ENCODE measurements around the gene ABAT. TPM values are rescaled to one million over a fixed set of nuclear protein-coding genes. Genes with fewer than 3 reads are reported as not detected.
A peak's percentile ranks its signal among the peaks of the same experiment; 100 is the strongest.

Gene ABAT
- total and polyA plus RNA-seq, 2 donors (not counting 1 experiment from before 2014, with no cell fraction given), result 6.2 to 14.3 TPM

DNA sequence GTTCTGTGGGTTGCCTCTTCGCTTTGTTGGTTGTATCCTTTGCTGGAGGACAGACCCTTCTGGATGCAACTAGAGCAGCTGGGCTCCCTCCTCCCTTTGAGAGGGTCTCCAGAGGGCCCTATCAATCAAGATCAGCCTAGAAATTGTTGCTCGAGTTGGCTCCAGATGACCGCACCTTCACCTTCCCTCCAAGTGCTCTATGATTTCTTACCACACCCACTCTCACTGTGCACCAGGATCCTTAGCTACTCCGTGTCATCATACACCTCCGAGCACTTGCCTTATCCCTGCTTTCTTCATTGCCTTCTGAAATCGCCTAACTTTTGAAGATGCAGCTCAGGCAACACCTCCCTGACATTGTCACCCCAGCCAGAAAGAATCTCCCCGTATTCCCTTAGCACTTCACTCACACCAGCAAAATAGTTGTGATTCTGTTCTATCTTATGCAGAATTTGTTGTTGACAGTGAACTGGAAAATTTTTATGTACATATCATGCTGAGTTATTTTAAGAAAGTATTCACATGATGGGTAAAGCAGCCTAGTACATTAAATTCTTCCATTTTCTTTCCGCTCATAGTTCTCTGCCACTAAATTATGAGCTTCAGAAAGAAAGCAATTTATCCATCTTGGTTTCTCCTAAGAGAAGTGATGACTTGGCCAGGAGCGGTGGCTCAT, 52.9 kb downstream of the ABAT start:
- no peak for ATAC-seq (ENCODE audit: low read depth)
- Mint-ChIP-seq H3K27me3 (no peaks in the 10 kb centered on the region), H3K4me1 (peaks cover 63% of the 10 kb centered on the region), H3K9me3 (ENCODE audit: insufficient read depth) (no peaks in the 10 kb centered on the region), H3K27ac (no peak overlapping the region), H3K4me3 (no peak overlapping the region)
- H3K4me2 ChIP-seq (replicated peaks; ENCODE audit: low read depth, low read length, poor library complexity, severe bottlenecking), result no peak overlapping the region
- H3K9me3 ChIP-seq (ENCODE audit: control extremely low read depth in 1 of 3, control insufficient read depth in 2 of 3, insufficient read depth in 1 of 3, low read length in 2 of 3), result no peaks in the 10 kb centered on the region
- no peak overlapping the region for H3K27ac ChIP-seq (ENCODE audit: low read length in 2 of 2)
- H3K27me3 ChIP-seq (replicated peaks in 1 of 4; ENCODE audit: control extremely low read depth in 1 of 4, control insufficient read depth in 3 of 4, insufficient read depth in 4 of 4, low read length in 3 of 4), result no peaks in the 10 kb centered on the region
- no peak for DNase-seq
- no peaks in the 10 kb centered on the region for H4K20me1 ChIP-seq (ENCODE audit: control insufficient read depth, insufficient read depth, low read length, poor library complexity, severe bottlenecking)
- H3K79me2 ChIP-seq (ENCODE audit: control insufficient read depth, insufficient read depth, low read length), result peaks cover 8% of the 10 kb centered on the region
- H3K36me3 ChIP-seq (replicated peaks in 1 of 2; ENCODE audit: control extremely low read depth in 1 of 2, control insufficient read depth in 1 of 2, extremely low read depth in 1 of 2, insufficient read depth in 2 of 2, low read length in 1 of 2), result no peaks in the 10 kb centered on the region
- WGBS (ENCODE audit: insufficient coverage), result 94% methylated on average over 8 of the region's 9 CpGs
- no peak overlapping the region for H3K4me3 ChIP-seq (ENCODE audit: control extremely low read depth in 1 of 5, extremely low read depth in 1 of 5, insufficient read depth in 1 of 5, low read depth in 2 of 5, low read length in 4 of 5)
- H3K9ac ChIP-seq (ENCODE audit: low read length), result no peak overlapping the region
- POLR2A ChIA-PET, result no interaction called here
- intact Hi-C loops (cut with micrococcal nuclease), result no loop called here
- no peak overlapping the region for H2AFZ ChIP-seq (ENCODE audit: insufficient read depth, low read depth, low read length, poor library complexity, severe bottlenecking)
- CTCF ChIA-PET, result interaction anchor here (1.1 kb wide), 1 partner anchor 65 kb away, joined by 3 read pairs; no protein-coding TSS in a partner anchor
- peaks cover 19 to 45% of the 10 kb centered on the region in 2 donors for H3K4me1 ChIP-seq (ENCODE audit: control insufficient read depth in 2 of 2, insufficient read depth in 2 of 2, low read length in 2 of 2)
- TF ChIP-seq CTCF (IDR thresholded peaks at IDR 0.05), result no peak
- no peak for TF ChIP-seq EZH2 (IDR thresholded peaks at IDR 0.05; ENCODE audit: borderline replicate concordance, insufficient read depth, low read depth, low read length, poor library complexity, severe bottlenecking)

GRCh38 chr16:8727857-8728618, 53.6 kb downstream of the ABAT start:
- H3K27me3 ChIP-seq (replicated peaks in 1 of 4; ENCODE audit: control extremely low read depth in 1 of 4, control insufficient read depth in 3 of 4, insufficient read depth in 4 of 4, low read length in 3 of 4), result no peaks in the 10 kb centered on the region
- DNase-seq (no peak), ATAC-seq (ENCODE audit: low read depth) (no peak)
- H4K20me1 ChIP-seq (ENCODE audit: control insufficient read depth, insufficient read depth, low read length, poor library complexity, severe bottlenecking), result no peaks in the 10 kb centered on the region
- TF ChIP-seq CTCF (IDR thresholded peaks at IDR 0.05), result no peak
- TF ChIP-seq EZH2 (IDR thresholded peaks at IDR 0.05; ENCODE audit: borderline replicate concordance, insufficient read depth, low read depth, low read length, poor library complexity, severe bottlenecking), result no peak
- peaks cover 8% of the 10 kb centered on the region for H3K79me2 ChIP-seq (ENCODE audit: control insufficient read depth, insufficient read depth, low read length)
- no peak overlapping the region for H3K4me3 ChIP-seq (ENCODE audit: control extremely low read depth in 1 of 5, extremely low read depth in 1 of 5, insufficient read depth in 1 of 5, low read depth in 2 of 5, low read length in 4 of 5)
- no peak overlapping the region for H3K27ac ChIP-seq (ENCODE audit: low read length in 2 of 2)
- Mint-ChIP-seq H3K9me3 (ENCODE audit: insufficient read depth) (no peaks in the 10 kb centered on the region), H3K27ac (no peak overlapping the region), H3K27me3 (no peaks in the 10 kb centered on the region), H3K4me3 (peak overlapping the region; percentile 21), H3K4me1 (peaks cover 63% of the 10 kb centered on the region)
- H3K9me3 ChIP-seq (ENCODE audit: control extremely low read depth in 1 of 3, control insufficient read depth in 2 of 3, insufficient read depth in 1 of 3, low read length in 2 of 3), result no peaks in the 10 kb centered on the region
- no peak overlapping the region for H3K4me2 ChIP-seq (replicated peaks; ENCODE audit: low read depth, low read length, poor library complexity, severe bottlenecking)
- H3K9ac ChIP-seq (ENCODE audit: low read length), result no peak overlapping the region
- peaks cover 19 to 44% of the 10 kb centered on the region in 2 donors for H3K4me1 ChIP-seq (ENCODE audit: control insufficient read depth in 2 of 2, insufficient read depth in 2 of 2, low read length in 2 of 2)
- intact Hi-C loops (cut with micrococcal nuclease), result no loop called here
- H3K36me3 ChIP-seq (replicated peaks in 1 of 2; ENCODE audit: control extremely low read depth in 1 of 2, control insufficient read depth in 1 of 2, extremely low read depth in 1 of 2, insufficient read depth in 2 of 2, low read length in 1 of 2), result no peaks in the 10 kb centered on the region
- POLR2A ChIA-PET, result no interaction called here
- H2AFZ ChIP-seq (ENCODE audit: insufficient read depth, low read depth, low read length, poor library complexity, severe bottlenecking), result no peak overlapping the region
- CTCF ChIA-PET, result no interaction called here
- 90% methylated on average over 11 of the region's 13 CpGs for WGBS (ENCODE audit: insufficient coverage)

Measured in B cell (primary cell).